Measurements from ENCODE around the gene PDE3B. TPM values are rescaled to one million over a fixed set of nuclear protein-coding genes. Genes with fewer than 3 reads are reported as not detected.
"Not testable (repeated sequence)": the region's sequence is repeated elsewhere in the genome, so short reads cannot be mapped to it uniquely, and the experiment has no call there.

Gene PDE3B
- total RNA-seq, 5 donors from 2014 or later (not counting 1 experiment from before 2014, with no cell fraction given): 130 to 162 (median 143) TPM

- WGBS (ENCODE audit: insufficient coverage): no CpG with 5 or more reads among the region's 1 CpG
- ATAC-seq (replicated peaks in 1 of 4) (no peak), DNase-seq (no peak)
- Histone ChIP-seq H3K27ac (ENCODE audit: low read length) (no peak overlapping the region), H3K4me1 (ENCODE audit: control insufficient read depth in 1 of 2, extremely low read depth in 1 of 2, insufficient read depth in 2 of 2, low read length in 2 of 2) (peaks cover 17 to 28% of the 10 kb centered on the region in 2 experiments), H3K4me3 (ENCODE audit: control insufficient read depth in 1 of 2, extremely low read depth in 1 of 2, low read length in 1 of 2) (no peak overlapping the region), H3K36me3 (ENCODE audit: control insufficient read depth in 2 of 2, extremely low read depth in 1 of 2, insufficient read depth in 1 of 2, low read length in 1 of 2) (peaks cover 0 to 3% of the 10 kb centered on the region in 2 donors), H3K27me3 (replicated peaks in 1 of 2; ENCODE audit: control insufficient read depth in 2 of 2, extremely low read depth in 1 of 2, insufficient read depth in 2 of 2, low read length in 1 of 2) (no peaks in the 10 kb centered on the region), H3K9me3 (no peaks in the 10 kb centered on the region)
- ChIA-PET CTCF (interaction anchor here in 1 of 2 donors (0.6 to 1.2 kb wide), 3 partner anchors 96 to 160 kb away, joined by 3 to 6 read pairs (median 3); no protein-coding TSS in a partner anchor), POLR2A (no interaction called here)
- no peaks in the 10 kb centered on the region for H3K27me3 Mint-ChIP-seq
- no peak overlapping the region for H3K4me3 Mint-ChIP-seq
- H3K9me3 Mint-ChIP-seq: peaks cover 0 to 5% (median 3%) of the 10 kb centered on the region in 3 donors
- H3K36me3 Mint-ChIP-seq: peaks cover 28% of the 10 kb centered on the region
- no peak overlapping the region for H3K27ac Mint-ChIP-seq
- H3K4me1 Mint-ChIP-seq: peaks cover 65 to 75% (median 69%) of the 10 kb centered on the region in 3 donors
Measured at GRCh38 chr11:14748090-14748489, 104.5 kb downstream of the PDE3B start.

- H3K4me3 Mint-ChIP-seq: no peak overlapping the region
- Histone ChIP-seq H3K4me1 (ENCODE audit: control insufficient read depth in 1 of 2, extremely low read depth in 1 of 2, insufficient read depth in 2 of 2, low read length in 2 of 2) (peaks cover 8 to 28% of the 10 kb centered on the region in 2 experiments), H3K4me3 (ENCODE audit: control insufficient read depth in 1 of 2, extremely low read depth in 1 of 2, low read length in 1 of 2) (no peak overlapping the region), H3K27me3 (replicated peaks in 1 of 2; ENCODE audit: control insufficient read depth in 2 of 2, extremely low read depth in 1 of 2, insufficient read depth in 2 of 2, low read length in 1 of 2) (no peaks in the 10 kb centered on the region), H3K36me3 (ENCODE audit: control insufficient read depth in 2 of 2, extremely low read depth in 1 of 2, insufficient read depth in 1 of 2, low read length in 1 of 2) (peaks cover 0 to 3% of the 10 kb centered on the region in 2 donors), H3K9me3 (no peaks in the 10 kb centered on the region), H3K27ac (ENCODE audit: low read length) (no peak overlapping the region)
- H3K27ac Mint-ChIP-seq: peak overlapping the region in 1 of 2 donors; percentile 0
- ATAC-seq (replicated peaks in 1 of 4) (peak in 1 of 4 experiments; percentile 9), DNase-seq (no peak)
- ChIA-PET POLR2A (interaction anchor here in 1 of 2 donors (0.7 kb wide), 1 partner anchor 103 kb away, joined by 3 read pairs; no protein-coding TSS in a partner anchor), CTCF (no interaction called here)
- peaks cover 64 to 73% (median 67%) of the 10 kb centered on the region in 3 donors for H3K4me1 Mint-ChIP-seq
- WGBS (ENCODE audit: insufficient coverage): no CpG with 5 or more reads among the region's 1 CpG
- H3K36me3 Mint-ChIP-seq: peaks cover 22% of the 10 kb centered on the region
- H3K27me3 Mint-ChIP-seq: no peaks in the 10 kb centered on the region
- peaks cover 0 to 3% (median 0%) of the 10 kb centered on the region in 3 donors for H3K9me3 Mint-ChIP-seq
Measured at GRCh38 chr11:14750911-14751310, 107.3 kb downstream of the PDE3B start.

GRCh38 chr11:14751975-14752407 is 108.4 kb downstream of the PDE3B start:
- H3K9me3 ChIP-seq: no peaks in the 10 kb centered on the region
- POLR2A ChIA-PET: no interaction called here
- Mint-ChIP-seq H3K36me3 (peaks cover 21% of the 10 kb centered on the region), H3K4me1 (peaks cover 62 to 66% (median 66%) of the 10 kb centered on the region in 3 donors), H3K9me3 (no peaks in the 10 kb centered on the region), H3K4me3 (peak overlapping the region; percentile 23 to 48 (median 31)), H3K27me3 (no peaks in the 10 kb centered on the region), H3K27ac (peak overlapping the region; percentile 75 to 88)
- H3K36me3 ChIP-seq (ENCODE audit: control insufficient read depth in 2 of 2, extremely low read depth in 1 of 2, insufficient read depth in 1 of 2, low read length in 1 of 2): peaks cover 0 to under 1% of the 10 kb centered on the region in 2 donors
- no peak overlapping the region for H3K4me3 ChIP-seq (ENCODE audit: control insufficient read depth in 1 of 2, extremely low read depth in 1 of 2, low read length in 1 of 2)
- peaks cover 8 to 28% of the 10 kb centered on the region in 2 experiments for H3K4me1 ChIP-seq (ENCODE audit: control insufficient read depth in 1 of 2, extremely low read depth in 1 of 2, insufficient read depth in 2 of 2, low read length in 2 of 2)
- CTCF ChIA-PET: no interaction called here
- ATAC-seq (replicated peaks in 1 of 4): peak in 3 of 4 experiments; percentile 15 to 72 (median 26)
- DNase-seq: no peak
- H3K27me3 ChIP-seq (replicated peaks in 1 of 2; ENCODE audit: control insufficient read depth in 2 of 2, extremely low read depth in 1 of 2, insufficient read depth in 2 of 2, low read length in 1 of 2): no peaks in the 10 kb centered on the region
- H3K27ac ChIP-seq (ENCODE audit: low read length): peak overlapping the region; percentile 60

DNA sequence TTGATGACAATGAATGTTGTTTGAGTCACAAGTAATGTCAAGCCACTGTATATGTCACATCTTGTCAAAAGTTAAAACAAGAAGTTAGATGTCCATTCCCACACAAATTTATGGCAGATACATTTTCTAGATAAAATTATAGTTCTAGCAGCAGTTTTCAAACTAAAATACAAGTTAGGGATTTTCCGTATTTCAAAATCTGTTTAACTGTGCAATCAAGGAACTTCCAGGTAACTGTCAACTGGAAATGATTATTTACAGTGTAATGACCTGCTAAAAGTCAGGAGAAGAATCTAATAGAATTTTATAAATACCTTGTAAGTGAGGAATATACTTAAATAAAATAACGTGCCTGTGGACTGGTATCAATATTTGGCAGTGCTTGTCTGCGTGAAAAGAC is 111.5 kb downstream of the PDE3B start:
- Mint-ChIP-seq H3K36me3 (peaks cover 15% of the 10 kb centered on the region), H3K27ac (no peak overlapping the region), H3K9me3 (no peaks in the 10 kb centered on the region), H3K4me1 (peaks cover 54 to 61% (median 56%) of the 10 kb centered on the region in 3 donors), H3K27me3 (no peaks in the 10 kb centered on the region), H3K4me3 (no peak overlapping the region)
- peaks cover 12 to 25% of the 10 kb centered on the region in 2 experiments for H3K4me1 ChIP-seq (ENCODE audit: control insufficient read depth in 1 of 2, extremely low read depth in 1 of 2, insufficient read depth in 2 of 2, low read length in 2 of 2)
- H3K9me3 ChIP-seq: no peaks in the 10 kb centered on the region
- CTCF ChIA-PET: interaction anchor here in 1 of 2 donors (1.1 kb wide), 1 partner anchor 19 kb away, joined by 3 read pairs; no protein-coding TSS in a partner anchor
- ATAC-seq (replicated peaks in 1 of 4) (no peak), DNase-seq (no peak)
- no peaks in the 10 kb centered on the region for H3K27me3 ChIP-seq (replicated peaks in 1 of 2; ENCODE audit: control insufficient read depth in 2 of 2, extremely low read depth in 1 of 2, insufficient read depth in 2 of 2, low read length in 1 of 2)
- no CpG with 5 or more reads among the region's 3 CpGs for WGBS (ENCODE audit: insufficient coverage)
- no peak overlapping the region for H3K4me3 ChIP-seq (ENCODE audit: control insufficient read depth in 1 of 2, extremely low read depth in 1 of 2, low read length in 1 of 2)
- H3K36me3 ChIP-seq (ENCODE audit: control insufficient read depth in 2 of 2, extremely low read depth in 1 of 2, insufficient read depth in 1 of 2, low read length in 1 of 2): no peaks in the 10 kb centered on the region
- POLR2A ChIA-PET: interaction anchor here in 1 of 2 donors (0.6 kb wide), 1 partner anchor 25 kb away, joined by 3 read pairs; no protein-coding TSS in a partner anchor
- no peak overlapping the region for H3K27ac ChIP-seq (ENCODE audit: low read length)

DNA sequence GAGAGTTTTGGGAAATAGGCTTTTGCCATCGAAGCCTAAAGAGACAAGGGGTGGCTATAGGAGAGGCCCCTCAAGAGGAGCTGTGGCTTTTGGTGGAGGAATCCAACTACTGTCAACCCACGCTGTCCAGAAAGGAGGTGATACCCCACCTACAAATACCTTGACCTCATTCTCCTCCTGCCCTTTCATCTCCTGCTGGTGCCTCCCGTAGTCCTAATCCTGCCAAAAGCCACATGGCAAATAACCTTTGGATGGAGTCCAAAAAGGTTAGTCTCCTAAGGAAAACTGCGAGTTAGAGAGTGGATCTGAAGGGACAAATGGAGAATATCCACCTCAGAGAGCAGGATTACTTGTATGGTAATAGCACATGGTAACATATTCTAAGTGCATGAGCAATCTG is 112.7 kb downstream of the PDE3B start:
- H3K27ac Mint-ChIP-seq: no peak overlapping the region
- Histone ChIP-seq H3K4me3 (ENCODE audit: control insufficient read depth in 1 of 2, extremely low read depth in 1 of 2, low read length in 1 of 2) (no peak overlapping the region), H3K4me1 (ENCODE audit: control insufficient read depth in 1 of 2, extremely low read depth in 1 of 2, insufficient read depth in 2 of 2, low read length in 2 of 2) (peaks cover 13 to 24% of the 10 kb centered on the region in 2 experiments), H3K36me3 (ENCODE audit: control insufficient read depth in 2 of 2, extremely low read depth in 1 of 2, insufficient read depth in 1 of 2, low read length in 1 of 2) (no peaks in the 10 kb centered on the region), H3K27ac (ENCODE audit: low read length) (no peak overlapping the region), H3K9me3 (no peaks in the 10 kb centered on the region), H3K27me3 (replicated peaks in 1 of 2; ENCODE audit: control insufficient read depth in 2 of 2, extremely low read depth in 1 of 2, insufficient read depth in 2 of 2, low read length in 1 of 2) (no peaks in the 10 kb centered on the region)
- H3K9me3 Mint-ChIP-seq: no peaks in the 10 kb centered on the region
- H3K36me3 Mint-ChIP-seq: peaks cover 15% of the 10 kb centered on the region
- peaks cover 53 to 63% (median 53%) of the 10 kb centered on the region in 3 donors for H3K4me1 Mint-ChIP-seq
- WGBS (ENCODE audit: insufficient coverage): no CpG with 5 or more reads among the region's 4 CpGs
- no peak for ATAC-seq (replicated peaks in 1 of 4)
- ChIA-PET POLR2A (interaction anchor here (0.6 kb wide), 2 partner anchors 33 to 432 kb away, joined by 3 to 15 read pairs; no protein-coding TSS in a partner anchor), CTCF (interaction anchor here in 1 of 2 donors (0.6 to 1.1 kb wide), 2 partner anchors 17 to 1490 kb away, joined by 3 read pairs; no protein-coding TSS in a partner anchor)
- no peaks in the 10 kb centered on the region for H3K27me3 Mint-ChIP-seq
- no peak overlapping the region for H3K4me3 Mint-ChIP-seq
- no peak for DNase-seq

- H3K27ac Mint-ChIP-seq: peak overlapping the region; percentile 81 to 88
- POLR2A ChIA-PET: interaction anchor here in 1 of 2 donors (0.6 to 0.7 kb wide), 2 partner anchors 131 to 1486 kb away, joined by 3 to 5 read pairs; no protein-coding TSS in a partner anchor
- not testable (repeated sequence) for H3K27ac ChIP-seq (ENCODE audit: low read length)
Measured at GRCh38 chr11:14759300-14760012, 115.9 kb downstream of the PDE3B start.

More at GRCh38 chr11:14759300-14760012, 115.9 kb downstream of the PDE3B start:
- not testable (repeated sequence) for H3K9me3 Mint-ChIP-seq; H3K27me3 ChIP-seq (replicated peaks in 1 of 2; ENCODE audit: control insufficient read depth in 2 of 2, extremely low read depth in 1 of 2, insufficient read depth in 2 of 2, low read length in 1 of 2); H3K36me3 ChIP-seq (ENCODE audit: control insufficient read depth in 2 of 2, extremely low read depth in 1 of 2, insufficient read depth in 1 of 2, low read length in 1 of 2); H3K27me3 Mint-ChIP-seq; DNase-seq; H3K4me3 ChIP-seq (ENCODE audit: control insufficient read depth in 1 of 2, extremely low read depth in 1 of 2, low read length in 1 of 2); H3K9me3 ChIP-seq
- 84% methylated on average over 4 of the region's 9 CpGs for WGBS (ENCODE audit: insufficient coverage)
- Mint-ChIP-seq H3K4me3 (peak overlapping the region; percentile 22 to 66 (median 37)), H3K4me1 (peaks cover 31 to 39% (median 34%) of the 10 kb centered on the region in 3 donors), H3K36me3 (peaks cover 15% of the 10 kb centered on the region)
- CTCF ChIA-PET: interaction anchor here in 1 of 2 donors (0.5 kb wide), 1 partner anchor 111 kb away, joined by 5 read pairs; no protein-coding TSS in a partner anchor
- ATAC-seq (replicated peaks in 1 of 4): peak in 2 of 4 experiments; percentile 31 to 46
- H3K4me1 ChIP-seq (ENCODE audit: control insufficient read depth in 1 of 2, extremely low read depth in 1 of 2, insufficient read depth in 2 of 2, low read length in 2 of 2): peaks cover 13 to 35% of the 10 kb centered on the region in 2 experiments

Measured in T-cell (primary cell).